Peyer's patch (tissue), 4 donors: ENCODE results near the gene MYOM3. TPM values are rescaled to one million over a fixed set of nuclear protein-coding genes. Genes with fewer than 3 reads are reported as not detected.
"Not testable (repeated sequence)": the region's sequence is repeated elsewhere in the genome, so short reads cannot be mapped to it uniquely, and the experiment has no call there.

Experiments used
- DNase-seq, 3 donors: peaks; one replicate each; pipeline ENCODE4 v3.0.0-alpha.2; 2017 to 2019
- H3K27ac ChIP-seq, 4 donors: fragments of 200-600 bp; sonication (generic); one replicate each; pipeline ENCODE4 v1.5.1; 2016 to 2019
- H3K27me3 ChIP-seq, 2 donors: fragments of 200-600 bp; sonication (generic); one replicate each; pipeline ENCODE4 v1.5.1; 2019
- H3K36me3 ChIP-seq, 3 donors: fragments of 200-600 bp; sonication (generic); one replicate each; pipeline ENCODE4 v1.5.1; 2016 to 2019
- H3K4me1 ChIP-seq, 4 donors: fragments of 200-600 bp; sonication (generic); one replicate each; pipeline ENCODE4 v1.5.1; 2016 to 2019
- H3K4me3 ChIP-seq, 4 donors: fragments of 200-600 bp; sonication (generic); 1 replicate in 3 of 4; 2 replicates in 1 of 4; pipeline ENCODE4 v1.5.1; 2016 to 2019; ENCODE audit warnings: mild to moderate bottlenecking in 1 of 4
- H3K9me3 ChIP-seq, 4 donors: fragments of 200-600 bp; sonication (generic); one replicate each; pipeline ENCODE4 v1.5.1; 2016 to 2019; ENCODE audit warnings: mild to moderate bottlenecking in 1 of 4
- CTCF ChIP-seq, 6 experiments: fragments of 450-650 bp in 4 of 6; fragments of 200-600 bp in 2 of 6; sonication (generic) in 1 of 6; IDR thresholded peaks; one replicate each; pipeline ENCODE4 v1.5.1; 2017 to 2019; ENCODE audit warnings: antibody characterized with exemption in 6 of 6, mild to moderate bottlenecking in 3 of 6, moderate library complexity in 1 of 6
- POLR2A ChIP-seq, 2 donors: fragments of 450-650 bp; IDR thresholded peaks; one replicate each; pipeline ENCODE4 v1.5.1; 2017; ENCODE audit warnings: antibody characterized with exemption in 2 of 2, mild to moderate bottlenecking in 2 of 2, moderate library complexity in 2 of 2
- total RNA-seq, 4 donors: library from RNA; depleted of rRNA; stranded (reverse); fragments of >200 nt; gene quantifications; one replicate each; pipeline ENCODE4 v1.1.0, GENCODE V29; 2016

Gene MYOM3
- total RNA-seq, 4 donors from 2014 or later, result 10.7 to 40.8 (median 24.7) TPM

GRCh38 chr1:24047110-24047477 is 64.8 kb downstream of the MYOM3 start:
- Histone ChIP-seq H3K27ac (peak overlapping the region in 2 of 4 donors; percentile 15 to 50), H3K4me3 (no peak overlapping the region), H3K36me3 (no peaks in the 10 kb centered on the region), H3K4me1 (peaks cover 0 to 26% (median 0%) of the 10 kb centered on the region in 4 donors), H3K9me3 (no peaks in the 10 kb centered on the region), H3K27me3 (no peaks in the 10 kb centered on the region)
- DNase-seq, result peak in 1 of 3 donors; percentile 60
- TF ChIP-seq CTCF (IDR thresholded peaks at IDR 0.05), result no peak
- TF ChIP-seq POLR2A (IDR thresholded peaks at IDR 0.05), result no peak

- Histone ChIP-seq H3K27me3 (no peaks in the 10 kb centered on the region), H3K4me3 (no peak overlapping the region), H3K4me1 (peaks cover 0 to 26% (median 0%) of the 10 kb centered on the region in 4 donors), H3K9me3 (no peaks in the 10 kb centered on the region), H3K27ac (peak overlapping the region in 2 of 4 donors; percentile 7 to 15), H3K36me3 (no peaks in the 10 kb centered on the region)
- TF ChIP-seq POLR2A (IDR thresholded peaks at IDR 0.05) (no peak), CTCF (IDR thresholded peaks at IDR 0.05) (no peak)
- DNase-seq, result no peak
Observed at GRCh38 chr1:24045771-24046170, 66.2 kb downstream of the MYOM3 start.

GRCh38 chr1:24044672-24045071 is 67.3 kb downstream of the MYOM3 start:
- not testable (repeated sequence) for H3K27me3 ChIP-seq, H3K36me3 ChIP-seq, DNase-seq, H3K4me3 ChIP-seq, H3K9me3 ChIP-seq, H3K27ac ChIP-seq
- peaks cover 0 to 26% (median 0%) of the 10 kb centered on the region in 4 donors for H3K4me1 ChIP-seq

GRCh38 chr1:24043345-24044032 is 68.4 kb downstream of the MYOM3 start:
- no peaks in the 10 kb centered on the region for H3K27me3 ChIP-seq
- no peak for TF ChIP-seq CTCF (IDR thresholded peaks at IDR 0.05)
- no peak for TF ChIP-seq POLR2A (IDR thresholded peaks at IDR 0.05)
- no peaks in the 10 kb centered on the region for H3K36me3 ChIP-seq
- no peak for DNase-seq
- H3K4me3 ChIP-seq, result no peak overlapping the region
- peaks cover 0 to 26% (median 0%) of the 10 kb centered on the region in 4 donors for H3K4me1 ChIP-seq
- H3K9me3 ChIP-seq, result no peaks in the 10 kb centered on the region
- H3K27ac ChIP-seq, result no peak overlapping the region

- Histone ChIP-seq H3K36me3 (no peaks in the 10 kb centered on the region), H3K4me1 (peaks cover 0 to 19% (median 0%) of the 10 kb centered on the region in 4 donors), H3K27me3 (no peaks in the 10 kb centered on the region), H3K27ac (no peak overlapping the region), H3K9me3 (no peaks in the 10 kb centered on the region), H3K4me3 (no peak overlapping the region)
- TF ChIP-seq CTCF (IDR thresholded peaks at IDR 0.05) (no peak), POLR2A (IDR thresholded peaks at IDR 0.05) (no peak)
- no peak for DNase-seq
Observed at GRCh38 chr1:24042315-24042714, 69.6 kb downstream of the MYOM3 start.

- H3K4me3 ChIP-seq, result no peak overlapping the region
- no peak for DNase-seq
- H3K36me3 ChIP-seq, result no peaks in the 10 kb centered on the region
- H3K4me1 ChIP-seq, result no peaks in the 10 kb centered on the region
- H3K27ac ChIP-seq, result no peak overlapping the region
- TF ChIP-seq POLR2A (IDR thresholded peaks at IDR 0.05) (no peak), CTCF (IDR thresholded peaks at IDR 0.05) (no peak)
- no peaks in the 10 kb centered on the region for H3K27me3 ChIP-seq
- no peaks in the 10 kb centered on the region for H3K9me3 ChIP-seq
Observed at GRCh38 chr1:24036088-24036487, 75.8 kb downstream of the MYOM3 start.
